Right atrium auricular region (tissue), 2 donors: ENCODE measurements around the gene KCTD19. TPM values are rescaled to one million over a fixed set of nuclear protein-coding genes. Genes with fewer than 3 reads are reported as not detected.

Source experiments
- DNase-seq: peaks from one replicate; pipeline ENCODE4 v3.0.0-alpha.2; 2019; ENCODE audit warnings: low spot score
- H3K27ac ChIP-seq, 2 donors: fragments of 200-600 bp; sonication (generic); 1 replicate in 1 of 2; 2 replicates in 1 of 2; pipeline ENCODE4 v1.5.1; 2016 to 2019
- H3K27me3 ChIP-seq, 2 donors: fragments of 200-600 bp; sonication (generic); one replicate each; pipeline versions ENCODE4 v1.5.1 to v1.6.0; 2017 to 2019
- H3K36me3 ChIP-seq: fragments of 200-600 bp; sonication (generic); one replicate; pipeline ENCODE4 v1.5.1; 2016
- H3K4me1 ChIP-seq, 2 donors: fragments of 200-600 bp; sonication (generic); one replicate each; pipeline versions ENCODE4 v1.5.1 to v1.6.0; 2017 to 2019
- H3K4me3 ChIP-seq, 2 donors: fragments of 200-600 bp; sonication (generic); 1 replicate in 1 of 2; 2 replicates in 1 of 2; pipeline ENCODE4 v1.5.1; 2017 to 2019; ENCODE audit warnings: mild to moderate bottlenecking in 1 of 2, moderate library complexity in 1 of 2
- H3K9me3 ChIP-seq, 2 donors: fragments of 200-600 bp; sonication (generic); one replicate each; pipeline ENCODE4 v1.5.1; 2019
- CTCF ChIP-seq, 2 donors: fragments of 200-600 bp; sonication (generic); IDR thresholded peaks; one replicate each; pipeline ENCODE4 v1.5.1; 2019; ENCODE audit warnings: antibody characterized with exemption in 2 of 2
- total RNA-seq, 2 donors: library from RNA; depleted of rRNA; stranded (reverse); fragments of >200 nt; gene quantifications; one replicate each; pipeline ENCODE4 v1.1.0, GENCODE V29; 2016

The KCTD19 gene
- total RNA-seq, 2 donors from 2014 or later = 0.08 TPM; not detected in 1

GRCh38 chr16:67264277-67264676 is 62.3 kb downstream of the KCTD19 start:
- H3K4me1 ChIP-seq = no peaks in the 10 kb centered on the region
- no peak for TF ChIP-seq CTCF (IDR thresholded peaks at IDR 0.05)
- no peak for DNase-seq
- H3K27me3 ChIP-seq = no peaks in the 10 kb centered on the region
- no peak overlapping the region for H3K27ac ChIP-seq
- H3K36me3 ChIP-seq = no peaks in the 10 kb centered on the region
- no peak overlapping the region for H3K4me3 ChIP-seq
- no peaks in the 10 kb centered on the region for H3K9me3 ChIP-seq

- no peaks in the 10 kb centered on the region for H3K9me3 ChIP-seq
- H3K27me3 ChIP-seq = no peaks in the 10 kb centered on the region
- no peak for DNase-seq
- no peak overlapping the region for H3K27ac ChIP-seq
- no peaks in the 10 kb centered on the region for H3K4me1 ChIP-seq
- no peak overlapping the region for H3K4me3 ChIP-seq
- no peaks in the 10 kb centered on the region for H3K36me3 ChIP-seq
- TF ChIP-seq CTCF (IDR thresholded peaks at IDR 0.05) = no peak
Observed at GRCh38 chr16:67263201-67263600, 63.3 kb downstream of the KCTD19 start.

GRCh38 chr16:67260426-67261063 is 66.0 kb downstream of the KCTD19 start:
- no peak overlapping the region for H3K4me3 ChIP-seq
- H3K9me3 ChIP-seq = no peaks in the 10 kb centered on the region
- no peak for DNase-seq
- no peaks in the 10 kb centered on the region for H3K36me3 ChIP-seq
- no peak overlapping the region for H3K27ac ChIP-seq
- no peaks in the 10 kb centered on the region for H3K4me1 ChIP-seq
- H3K27me3 ChIP-seq = no peaks in the 10 kb centered on the region
- TF ChIP-seq CTCF (IDR thresholded peaks at IDR 0.05) = peak; percentile 33 to 70

- Histone ChIP-seq H3K27me3 (no peaks in the 10 kb centered on the region), H3K4me3 (no peak overlapping the region), H3K9me3 (no peaks in the 10 kb centered on the region), H3K4me1 (no peaks in the 10 kb centered on the region), H3K27ac (no peak overlapping the region), H3K36me3 (no peaks in the 10 kb centered on the region)
- no peak for TF ChIP-seq CTCF (IDR thresholded peaks at IDR 0.05)
- no peak for DNase-seq
Observed at GRCh38 chr16:67259705-67260104, 66.8 kb downstream of the KCTD19 start.

- no peaks in the 10 kb centered on the region for H3K27me3 ChIP-seq
- no peaks in the 10 kb centered on the region for H3K9me3 ChIP-seq
- no peak for DNase-seq
- no peaks in the 10 kb centered on the region for H3K4me1 ChIP-seq
- no peak for TF ChIP-seq CTCF (IDR thresholded peaks at IDR 0.05)
- H3K27ac ChIP-seq = no peak overlapping the region
- H3K4me3 ChIP-seq = no peak overlapping the region
- no peaks in the 10 kb centered on the region for H3K36me3 ChIP-seq
Observed at GRCh38 chr16:67258161-67258835, 68.2 kb downstream of the KCTD19 start.
